Upper lobe of left lung (tissue), 4 donors: Measurements from ENCODE around the gene CBLIF.

ENCODE experiments used
- CTCF ChIP-seq, 6 experiments: fragments of 450-650 bp in 4 of 6; fragments of 200-600 bp in 2 of 6; sonication (generic) in 2 of 6; IDR thresholded peaks; one replicate each; pipeline ENCODE4 v1.5.1; 2016 to 2019; ENCODE audit warnings: antibody characterized with exemption in 6 of 6
- POLR2A ChIP-seq, 4 donors: fragments of 450-650 bp; IDR thresholded peaks; one replicate each; pipeline ENCODE4 v1.5.1; 2016 to 2017; ENCODE audit warnings: antibody characterized with exemption in 4 of 4, mild to moderate bottlenecking in 2 of 4

- no peak for TF ChIP-seq CTCF (IDR thresholded peaks at IDR 0.05)
- no peak for TF ChIP-seq POLR2A (IDR thresholded peaks at IDR 0.05)
These were observed 33.1 kb downstream of the CBLIF start for GRCh38 chr11:59812220-59812619.
